GM12864 (cell line): ENCODE data around the gene MLH1.

ENCODE experiments used
- DNase-seq: peaks from one replicate; pipeline ENCODE4 v3.0.0-alpha.2; 2011; ENCODE audit warnings: low read depth
- H3K4me3 ChIP-seq: 2 replicates; pipeline ENCODE4 v1.5.1; 2011; ENCODE audit warnings: mild to moderate bottlenecking, low read depth, low read length, control low read depth
- CTCF ChIP-seq: IDR thresholded peaks from 2 replicates; pipeline ENCODE4 v1.5.1; 2011; ENCODE audit warnings: low read depth, mild to moderate bottlenecking, moderate library complexity, low read length, control low read depth, inconsistent platforms; ENCODE audit errors: missing control alignments

The MLH1 gene

DNA sequence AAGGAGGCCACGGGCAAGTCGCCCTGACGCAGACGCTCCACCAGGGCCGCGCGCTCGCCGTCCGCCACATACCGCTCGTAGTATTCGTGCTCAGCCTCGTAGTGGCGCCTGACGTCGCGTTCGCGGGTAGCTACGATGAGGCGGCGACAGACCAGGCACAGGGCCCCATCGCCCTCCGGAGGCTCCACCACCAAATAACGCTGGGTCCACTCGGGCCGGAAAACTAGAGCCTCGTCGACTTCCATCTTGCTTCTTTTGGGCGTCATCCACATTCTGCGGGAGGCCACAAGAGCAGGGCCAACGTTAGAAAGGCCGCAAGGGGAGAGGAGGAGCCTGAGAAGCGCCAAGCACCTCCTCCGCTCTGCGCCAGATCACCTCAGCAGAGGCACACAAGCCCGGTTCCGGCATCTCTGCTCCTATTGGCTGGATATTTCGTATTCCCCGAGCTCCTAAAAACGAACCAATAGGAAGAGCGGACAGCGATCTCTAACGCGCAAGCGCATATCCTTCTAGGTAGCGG lies 452 bp upstream of the MLH1 start, which contains the start of gene EPM2AIP1:
Gene EPM2AIP1 (minus strand): TSS at position 326 of the 520 bp plus-strand sequence. CDS start 54 bp downstream, at position 272.
- H3K4me3 ChIP-seq, result peak within 1 kb of the TSS; percentile 72
- TF ChIP-seq CTCF, result peak; percentile 18
- DNase-seq, result peak; percentile 35

GRCh38 chr3:37014620-37015019 lies 21.3 kb downstream of the MLH1 start:
- no peak for TF ChIP-seq CTCF
- no peak for DNase-seq
- H3K4me3 ChIP-seq, result no peak overlapping the region

- H3K4me3 ChIP-seq, result no peak overlapping the region
- no peak for TF ChIP-seq CTCF
- no peak for DNase-seq
Observed at GRCh38 chr3:37015642-37016041, 22.3 kb downstream of the MLH1 start.

- no peak overlapping the region for H3K4me3 ChIP-seq
- DNase-seq, result no peak
- TF ChIP-seq CTCF, result no peak
Observed at GRCh38 chr3:37016903-37017302, 23.6 kb downstream of the MLH1 start.

DNA sequence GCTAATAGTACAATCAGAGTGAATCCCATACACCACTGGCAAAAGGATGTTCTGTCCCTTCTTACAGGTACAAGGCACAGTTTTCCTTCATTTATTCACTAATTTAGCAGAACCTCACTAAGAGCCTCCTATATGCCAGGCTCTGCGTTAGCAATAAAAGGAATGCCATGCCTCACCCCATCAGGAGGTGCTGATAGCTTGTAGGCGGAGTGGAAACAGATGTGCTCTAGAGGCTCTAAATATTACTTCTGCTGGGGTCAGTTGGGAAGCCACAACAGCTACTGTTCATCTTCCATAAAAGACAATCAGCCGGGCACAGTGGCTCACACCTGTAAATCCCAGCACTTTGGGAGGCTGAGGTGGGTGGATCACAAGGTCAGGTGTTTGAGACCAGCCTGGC lies 24.4 kb downstream of the MLH1 start:
- H3K4me3 ChIP-seq, result no peak overlapping the region
- TF ChIP-seq CTCF, result no peak
- no peak for DNase-seq

- no peak overlapping the region for H3K4me3 ChIP-seq
- peak; percentile 16 for TF ChIP-seq CTCF
- DNase-seq, result no peak
Observed at GRCh38 chr3:37024092-37024491, 30.8 kb downstream of the MLH1 start.

DNA sequence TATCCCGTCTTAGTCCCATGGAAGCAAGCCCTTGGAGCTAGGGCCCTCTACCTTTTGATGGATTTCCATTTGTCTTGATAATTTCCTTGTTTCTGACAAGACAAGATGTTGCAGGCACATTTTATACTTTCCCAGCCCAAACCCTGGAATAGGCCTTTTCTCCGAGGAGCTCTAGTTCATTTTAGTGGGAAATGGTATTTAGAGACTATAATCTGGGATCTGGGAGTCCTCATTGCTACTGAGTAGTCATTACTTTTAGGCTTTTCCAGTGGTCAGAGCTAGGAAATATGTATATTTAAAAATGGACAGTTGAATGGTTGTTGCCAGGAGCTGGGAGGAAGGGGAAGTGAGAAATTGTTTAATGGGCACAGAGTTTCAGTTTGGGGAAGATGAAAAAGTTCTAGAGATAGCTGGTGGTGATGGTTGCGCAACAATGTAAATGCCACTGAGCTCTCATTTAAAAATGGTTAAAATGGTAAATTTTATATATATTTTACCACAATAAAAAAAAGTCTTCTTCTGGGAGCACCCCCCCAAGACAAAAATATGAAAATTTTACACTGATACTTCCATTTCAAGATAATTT lies 31.6 kb downstream of the MLH1 start:
- TF ChIP-seq CTCF, result no peak
- no peak overlapping the region for H3K4me3 ChIP-seq
- no peak for DNase-seq
